H1 (cell line): ENCODE data around the gene CERT1. TPM values are rescaled to one million over a fixed set of nuclear protein-coding genes. Genes with fewer than 3 reads are reported as not detected.

ENCODE experiments used
- CTCF ChIA-PET: fragments of 300-600 bp; sonication (Branson Sonifier 250); formaldehyde crosslinking; loops from one replicate; lab custom pipeline; 2021; ENCODE audit not compliant: partially characterized antibody; lab: Charles Lee
- POLR2A ChIA-PET: fragments of 300-600 bp; sonication (Branson Sonifier 250); formaldehyde crosslinking; loops from one replicate; lab custom pipeline; 2021; ENCODE audit warnings: inconsistent platforms; ENCODE audit not compliant: partially characterized antibody; lab: Charles Lee
- DNase-seq, 2 experiments: peaks; one replicate each; pipeline versions ENCODE4 v3.0.0 to v3.0.0-alpha.2; 2010 to 2022; ENCODE audit warnings: low spot score in 2 of 2, low read depth in 1 of 2, mixed read lengths in 1 of 2
- FAIRE-seq: peaks from 2 replicates; lab custom pipeline; 2011; peaks lifted over from hg19 to GRCh38; lab: Jason Lieb, UNC
- H2AFZ ChIP-seq: 2 replicates; pipeline ENCODE4 v1.8.1; 2012; ENCODE audit warnings: low read length, inconsistent platforms
- H2AK5ac ChIP-seq: 2 replicates; pipeline ENCODE4 v1.6.1; 2013; ENCODE audit warnings: low read depth, low read length
- H2BK120ac ChIP-seq: replicated peaks from 2 replicates; pipeline ENCODE3; 2013; ENCODE audit warnings: low read depth, low read length, inconsistent platforms
- H2BK12ac ChIP-seq: 2 replicates; pipeline ENCODE4 v1.6.1; 2013; ENCODE audit warnings: low read depth, low read length
- H2BK15ac ChIP-seq: 2 replicates; pipeline ENCODE4 v1.6.1; 2013; ENCODE audit warnings: low read length
- H2BK20ac ChIP-seq: 2 replicates; pipeline ENCODE4 v1.6.1; 2013; ENCODE audit warnings: low read length
- H2BK5ac ChIP-seq: 2 replicates; pipeline ENCODE4 v1.6.1; 2013; ENCODE audit warnings: low read depth, low read length
- H3K14ac ChIP-seq: 2 replicates; pipeline ENCODE4 v1.6.1; 2013; ENCODE audit warnings: inconsistent platforms; ENCODE audit not compliant: insufficient read length
- H3K18ac ChIP-seq: 2 replicates; pipeline ENCODE4 v1.6.1; 2013; ENCODE audit warnings: low read length; ENCODE audit errors: extremely low read depth
- H3K23ac ChIP-seq: 2 replicates; pipeline ENCODE4 v1.6.1; 2013; ENCODE audit warnings: inconsistent platforms; ENCODE audit not compliant: insufficient read length
- H3K23me2 ChIP-seq: 2 replicates; pipeline ENCODE4 v1.6.1; 2013; ENCODE audit warnings: low read depth, low read length
- H3K27ac ChIP-seq: 2 replicates; pipeline ENCODE4 v1.6.1; 2011; ENCODE audit warnings: low read depth, low read length, inconsistent platforms
- H3K27me3 ChIP-seq, 4 experiments: replicated peaks in 1 of 4; 1 replicate in 1 of 4; 2 replicates in 3 of 4; pipeline versions ENCODE4 v1.6.1 to v1.8.1; 2011 to 2013; ENCODE audit warnings: low read length in 3 of 4, mild to moderate bottlenecking in 3 of 4, inconsistent platforms in 2 of 4, mixed read lengths in 2 of 4, moderate library complexity in 1 of 4; ENCODE audit not compliant: control insufficient read depth in 3 of 4, insufficient read depth in 3 of 4; ENCODE audit errors: extremely low read depth in 1 of 4
- H3K36me3 ChIP-seq, 4 experiments: 2 replicates each; pipeline versions ENCODE4 v1.6.1 to v1.8.1; 2011 to 2013; ENCODE audit warnings: mild to moderate bottlenecking in 4 of 4, low read length in 3 of 4, moderate library complexity in 2 of 4, control low read depth in 1 of 4, inconsistent platforms in 1 of 4; ENCODE audit not compliant: insufficient read depth in 4 of 4, control insufficient read depth in 2 of 4
- H3K4ac ChIP-seq: replicated peaks from 2 replicates; pipeline ENCODE3; 2013; ENCODE audit warnings: low read length, low read depth, mixed read lengths, inconsistent platforms; ENCODE audit not compliant: insufficient read length
- H3K4me1 ChIP-seq, 4 experiments: replicated peaks in 1 of 4; 1 replicate in 1 of 4; 2 replicates in 3 of 4; pipeline versions ENCODE4 v1.6.1 to v1.8.1; 2011 to 2013; ENCODE audit warnings: low read length in 3 of 4, inconsistent platforms in 2 of 4, mixed read lengths in 1 of 4; ENCODE audit not compliant: insufficient read depth in 4 of 4, control insufficient read depth in 3 of 4
- H3K4me2 ChIP-seq, 2 experiments: 2 replicates each; pipeline versions ENCODE4 v1.6.1 to v1.8.1; 2011 to 2013; ENCODE audit warnings: low read depth in 2 of 2, low read length in 2 of 2, control low read depth in 1 of 2, inconsistent platforms in 1 of 2, mild to moderate bottlenecking in 1 of 2; ENCODE audit not compliant: insufficient read depth in 1 of 2
- H3K4me3 ChIP-seq, 4 experiments: fragments of 200-600, 300-600 bp in 1 of 4; sonication (generic), shearing (Covaris generic), sonication (Bioruptor Twin) in 1 of 4; 2 replicates each; pipeline versions ENCODE4 v1.5.1 to v1.8.1; 2011 to 2016; ENCODE audit warnings: low read length in 4 of 4, low read depth in 3 of 4, control low read depth in 2 of 4, inconsistent platforms in 2 of 4, mild to moderate bottlenecking in 2 of 4, mixed read lengths in 1 of 4, moderate library complexity in 1 of 4; ENCODE audit not compliant: insufficient read depth in 2 of 4; ENCODE audit errors: extremely low read depth in 1 of 4
- H3K56ac ChIP-seq: replicated peaks from 2 replicates; pipeline ENCODE3; 2013; ENCODE audit warnings: low read depth, mild to moderate bottlenecking, mixed read lengths, low read length, inconsistent platforms; ENCODE audit not compliant: insufficient read length
- H3K79me1 ChIP-seq: 2 replicates; pipeline ENCODE4 v1.6.1; 2013; ENCODE audit warnings: low read depth, low read length, control low read depth
- H3K79me2 ChIP-seq, 2 experiments: 2 replicates each; pipeline versions ENCODE4 v1.6.1 to v1.8.1; 2012 to 2013; ENCODE audit warnings: low read length in 2 of 2, mild to moderate bottlenecking in 2 of 2, inconsistent platforms in 1 of 2; ENCODE audit not compliant: insufficient read depth in 2 of 2, control insufficient read depth in 1 of 2
- H3K9ac ChIP-seq, 4 experiments: replicated peaks in 1 of 4; 1 replicate in 1 of 4; 2 replicates in 3 of 4; pipeline versions ENCODE4 v1.6.1 to v1.8.1; 2011 to 2013; ENCODE audit warnings: low read depth in 3 of 4, low read length in 3 of 4, control low read depth in 2 of 4, mild to moderate bottlenecking in 2 of 4, moderate library complexity in 2 of 4, inconsistent platforms in 1 of 4; ENCODE audit errors: extremely low read depth in 1 of 4
- H3K9me3 ChIP-seq, 2 experiments: 2 replicates each; pipeline versions ENCODE4 v1.6.1 to v1.8.1; 2012 to 2013; ENCODE audit warnings: mild to moderate bottlenecking in 2 of 2, moderate library complexity in 2 of 2, control low read depth in 1 of 2, inconsistent platforms in 1 of 2, low read depth in 1 of 2, low read length in 1 of 2, mixed read lengths in 1 of 2; ENCODE audit not compliant: insufficient read depth in 2 of 2
- H4K20me1 ChIP-seq, 2 experiments: replicated peaks in 1 of 2; 2 replicates each; pipeline versions ENCODE3 to v1.8.1; 2011 to 2013; ENCODE audit warnings: inconsistent platforms in 2 of 2, low read length in 2 of 2, mild to moderate bottlenecking in 1 of 2; ENCODE audit not compliant: insufficient read depth in 2 of 2, control insufficient read depth in 1 of 2
- H4K5ac ChIP-seq: 2 replicates; pipeline ENCODE4 v1.6.1; 2013; ENCODE audit warnings: low read length, low read depth, mixed read lengths, inconsistent platforms; ENCODE audit not compliant: insufficient read length
- H4K8ac ChIP-seq: 2 replicates; pipeline ENCODE4 v1.8.0; 2013; ENCODE audit warnings: mild to moderate bottlenecking, moderate library complexity, low read length, inconsistent platforms; ENCODE audit not compliant: insufficient read depth; ENCODE audit errors: extremely low read depth
- H4K91ac ChIP-seq: replicated peaks from 2 replicates; pipeline ENCODE3; 2013; ENCODE audit warnings: low read length, mixed read lengths, inconsistent platforms; ENCODE audit not compliant: insufficient read length
- EP300 ChIP-seq, 2 experiments: IDR thresholded peaks; 1 replicate in 1 of 2; 2 replicates in 1 of 2; pipeline ENCODE4 v1.6.1; 2011 to 2012; ENCODE audit warnings: low read depth in 2 of 2, low read length in 2 of 2, mild to moderate bottlenecking in 2 of 2, borderline replicate concordance in 1 of 2, inconsistent platforms in 1 of 2, moderate library complexity in 1 of 2
- RXRA ChIP-seq: IDR thresholded peaks from 2 replicates; pipeline ENCODE4 v1.6.1; 2011; ENCODE audit warnings: low read depth, mild to moderate bottlenecking, low read length, moderate library complexity; ENCODE audit not compliant: insufficient read depth
- SP1 ChIP-seq: IDR thresholded peaks from 2 replicates; pipeline ENCODE4 v1.6.1; 2011; ENCODE audit warnings: low read depth, low read length
- WGBS, 2 experiments: shearing (Covaris generic) in 1 of 2; methylation state at CpG; one replicate each; pipeline versions ENCODE4 v1.1.6 to v1.1.7; 2013 to 2015; ENCODE audit warnings: low lambda C conversion rate in 2 of 2, mixed read lengths in 2 of 2, inconsistent platforms in 1 of 2, low coverage in 1 of 2, missing lambda C conversion rate in 1 of 2; ENCODE audit not compliant: insufficient replicate concordance in 2 of 2, insufficient coverage in 1 of 2, insufficient read length in 1 of 2; ENCODE audit errors: extremely low coverage in 1 of 2, missing lambda C conversion rate in 1 of 2; 5-methylcytosine and 5-hydroxymethylcytosine counted together
- polyA plus RNA-seq, 7 experiments: library from polyadenylated mRNA; depleted of rRNA in 3 of 7; stranded (reverse) in 5 of 7; unstranded in 2 of 7; fragments of >200 nt in 5 of 7; fragments of 200-250 nt in 2 of 7; gene quantifications; 1 replicate in 5 of 7; 2 replicates in 1 of 7; 4 replicates in 1 of 7; pipeline versions ENCODE4 v1.2.1 to v1.2.3, GENCODE V29; 2011 to 2013; ENCODE audit warnings: missing spikeins in 2 of 7, mixed read lengths in 2 of 7
- total RNA-seq: library from RNA; stranded (reverse); fragmentation: NEBNext Ultra II Directional; extraction: Animal tissue kit (Norgen Biotek cat#: 25700); gene quantifications from 2 replicates; pipeline ENCODE4 v1.2.1, GENCODE V29; 2021
- TF ChIP-seq, protein P1 (sequence below): IDR thresholded peaks from 2 replicates; pipeline ENCODE4 v1.6.1; 2011; ENCODE audit warnings: low read depth, mild to moderate bottlenecking, low read length; ENCODE audit not compliant: insufficient read depth

Gene CERT1
- total and polyA plus RNA-seq, 2 of the 8 experiments (the other 6 are each of a cell fraction or from before 2014, with no cell fraction given): 7.8 to 55.3 TPM

DNA sequence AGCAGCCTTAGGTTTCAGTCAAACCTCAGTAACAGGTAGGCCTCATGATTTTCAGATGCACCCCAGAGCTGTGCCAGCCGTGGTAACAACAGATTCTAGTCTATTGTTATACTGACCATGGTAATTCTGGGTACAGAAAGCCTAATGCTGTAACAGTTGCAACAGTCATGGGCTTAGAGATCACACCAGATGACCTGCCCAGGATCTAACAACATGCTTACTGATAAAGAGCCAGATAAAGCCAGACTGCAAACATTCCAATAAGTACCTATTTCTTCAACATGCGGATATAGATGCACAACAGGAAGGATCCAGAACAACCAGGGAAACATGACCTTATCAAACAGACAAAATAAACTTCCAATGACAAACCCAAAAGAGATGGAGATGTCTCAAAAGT is 42.8 kb downstream of the CERT1 start:
- Histone ChIP-seq H3K4ac (no peak overlapping the region), H3K79me1 (peaks cover 4% of the 10 kb centered on the region; the same call in 1 of the 2 replicates), H3K27ac (no peak overlapping the region), H2BK15ac (no peak overlapping the region), H2AFZ (no peak overlapping the region), H3K4me3 (no peak overlapping the region), H3K36me3 (no peaks in the 10 kb centered on the region), H3K14ac (no peak overlapping the region), H3K23ac (no peak overlapping the region), H3K18ac (no peak overlapping the region), H3K4me1 (peaks cover 0 to 6% (median 2%) of the 10 kb centered on the region in 4 experiments; a peak in 2 of 7 replicates), H4K5ac (no peak overlapping the region), H3K9me3 (no peaks in the 10 kb centered on the region), H4K8ac (no peak overlapping the region), H3K23me2 (no peaks in the 10 kb centered on the region; the same call in 1 of the 2 replicates), H3K79me2 (peaks cover 4 to 69% of the 10 kb centered on the region in 2 experiments), H3K56ac (no peak overlapping the region), H4K91ac (no peak overlapping the region), H3K27me3 (no peaks in the 10 kb centered on the region), H2BK12ac (no peak overlapping the region), H3K9ac (no peak overlapping the region), H2BK20ac (no peak overlapping the region), H2AK5ac (no peak overlapping the region)
- 77% methylated on average over 2 of the region's 2 CpGs; no CpG with 5 or more reads in 1 of the 2 experiments for WGBS, 2 experiments
- DNase-seq (no peak), FAIRE-seq (no peak)
- POLR2A ChIA-PET: no interaction called here
- TF ChIP-seq, protein P1, sequence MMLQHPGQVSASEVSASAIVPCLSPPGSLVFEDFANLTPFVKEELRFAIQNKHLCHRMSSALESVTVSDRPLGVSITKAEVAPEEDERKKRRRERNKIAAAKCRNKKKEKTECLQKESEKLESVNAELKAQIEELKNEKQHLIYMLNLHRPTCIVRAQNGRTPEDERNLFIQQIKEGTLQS: no peak
- no peak for TF ChIP-seq RXRA
- TF ChIP-seq SP1: no peak
- TF ChIP-seq EP300 (IDR thresholded peaks at IDR 0.05; ENCODE audit: borderline replicate concordance in 1 of 2, low read depth in 2 of 2, low read length in 2 of 2): no peak
- TF ChIP-seq, all 59 proteins: peak for 0
- CTCF ChIA-PET: interaction anchor here (0.6 kb wide), 1 partner anchor 694 kb away, joined by 3 read pairs; no protein-coding TSS in a partner anchor
- H3K4me2 ChIP-seq: no peak overlapping the region
- no peak overlapping the region for H2BK120ac ChIP-seq
- no peak overlapping the region for H2BK5ac ChIP-seq
- H4K20me1 ChIP-seq: no peaks in the 10 kb centered on the region
